RWPE1 (cell line): ENCODE measurements around the gene LBH.

Source experiments
- CTCF ChIA-PET: fragments of 350-600 bp; sonication (Branson Sonifier 250); formaldehyde crosslinking; extraction: SDS; loops from one replicate; lab custom pipeline; 2021; lab: Yijun Ruan, JAX
- POLR2A ChIA-PET: fragments of 400-600 bp; formaldehyde crosslinking; extraction: SDS; loops from one replicate; lab custom pipeline; 2020; ENCODE audit warnings: antibody characterized with exemption; ENCODE audit not compliant: low non-redundant PET; lab: Yijun Ruan, JAX
- DNase-seq: peaks from one replicate; pipeline ENCODE4 v3.0.0; 2012; ENCODE audit warnings: low spot score
- H3K27ac ChIP-seq: fragments of 450-650 bp; 2 replicates; pipeline ENCODE4 v1.5.1; 2017
- TF ChIP-seq, protein P1 (sequence below): fragments of 450-650 bp; conservative IDR thresholded peaks from 2 replicates; pipeline ENCODE4 v1.5.1; 2017; ENCODE audit warnings: low read depth, mild to moderate bottlenecking

The LBH gene

DNA sequence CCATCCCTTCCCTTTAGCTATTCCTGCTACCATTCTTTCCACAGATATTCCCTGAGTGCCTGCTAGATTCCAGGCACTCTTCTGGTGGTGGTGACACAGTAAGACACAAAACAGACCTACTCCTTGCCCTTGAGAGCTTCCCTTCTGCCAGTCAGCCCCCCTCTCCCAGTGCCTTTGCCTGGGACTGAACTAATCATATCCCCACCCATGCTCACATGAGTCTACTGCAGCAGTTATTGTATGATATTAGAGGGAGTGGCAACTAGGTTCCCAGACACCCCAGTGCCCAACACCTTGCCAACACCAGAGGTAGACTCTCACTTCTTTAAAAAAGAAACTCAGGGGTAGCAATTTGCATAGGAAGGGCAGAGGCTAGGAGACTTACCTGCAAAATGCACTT, 7.2 kb upstream of the LBH start:
- H3K27ac ChIP-seq: no peak overlapping the region
- CTCF ChIA-PET: no interaction called here
- POLR2A ChIA-PET: no interaction called here
- DNase-seq: no peak
- TF ChIP-seq, protein P1, sequence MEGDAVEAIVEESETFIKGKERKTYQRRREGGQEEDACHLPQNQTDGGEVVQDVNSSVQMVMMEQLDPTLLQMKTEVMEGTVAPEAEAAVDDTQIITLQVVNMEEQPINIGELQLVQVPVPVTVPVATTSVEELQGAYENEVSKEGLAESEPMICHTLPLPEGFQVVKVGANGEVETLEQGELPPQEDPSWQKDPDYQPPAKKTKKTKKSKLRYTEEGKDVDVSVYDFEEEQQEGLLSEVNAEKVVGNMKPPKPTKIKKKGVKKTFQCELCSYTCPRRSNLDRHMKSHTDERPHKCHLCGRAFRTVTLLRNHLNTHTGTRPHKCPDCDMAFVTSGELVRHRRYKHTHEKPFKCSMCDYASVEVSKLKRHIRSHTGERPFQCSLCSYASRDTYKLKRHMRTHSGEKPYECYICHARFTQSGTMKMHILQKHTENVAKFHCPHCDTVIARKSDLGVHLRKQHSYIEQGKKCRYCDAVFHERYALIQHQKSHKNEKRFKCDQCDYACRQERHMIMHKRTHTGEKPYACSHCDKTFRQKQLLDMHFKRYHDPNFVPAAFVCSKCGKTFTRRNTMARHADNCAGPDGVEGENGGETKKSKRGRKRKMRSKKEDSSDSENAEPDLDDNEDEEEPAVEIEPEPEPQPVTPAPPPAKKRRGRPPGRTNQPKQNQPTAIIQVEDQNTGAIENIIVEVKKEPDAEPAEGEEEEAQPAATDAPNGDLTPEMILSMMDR: no peak

- POLR2A ChIA-PET: no interaction called here
- TF ChIP-seq, protein P1: no peak
- 0 out of 2 replicates have a peak overlapping the region, but pooled peaks have one; percentile 15 for H3K27ac ChIP-seq
- DNase-seq: no peak
- CTCF ChIA-PET: interaction anchor here (0.7 to 1.1 kb wide), 2 partner anchors 229 to 1267 kb away, joined by 3 read pairs; no protein-coding TSS in a partner anchor
Observed at GRCh38 chr2:30225131-30225762, 6.1 kb upstream of the LBH start.

DNA sequence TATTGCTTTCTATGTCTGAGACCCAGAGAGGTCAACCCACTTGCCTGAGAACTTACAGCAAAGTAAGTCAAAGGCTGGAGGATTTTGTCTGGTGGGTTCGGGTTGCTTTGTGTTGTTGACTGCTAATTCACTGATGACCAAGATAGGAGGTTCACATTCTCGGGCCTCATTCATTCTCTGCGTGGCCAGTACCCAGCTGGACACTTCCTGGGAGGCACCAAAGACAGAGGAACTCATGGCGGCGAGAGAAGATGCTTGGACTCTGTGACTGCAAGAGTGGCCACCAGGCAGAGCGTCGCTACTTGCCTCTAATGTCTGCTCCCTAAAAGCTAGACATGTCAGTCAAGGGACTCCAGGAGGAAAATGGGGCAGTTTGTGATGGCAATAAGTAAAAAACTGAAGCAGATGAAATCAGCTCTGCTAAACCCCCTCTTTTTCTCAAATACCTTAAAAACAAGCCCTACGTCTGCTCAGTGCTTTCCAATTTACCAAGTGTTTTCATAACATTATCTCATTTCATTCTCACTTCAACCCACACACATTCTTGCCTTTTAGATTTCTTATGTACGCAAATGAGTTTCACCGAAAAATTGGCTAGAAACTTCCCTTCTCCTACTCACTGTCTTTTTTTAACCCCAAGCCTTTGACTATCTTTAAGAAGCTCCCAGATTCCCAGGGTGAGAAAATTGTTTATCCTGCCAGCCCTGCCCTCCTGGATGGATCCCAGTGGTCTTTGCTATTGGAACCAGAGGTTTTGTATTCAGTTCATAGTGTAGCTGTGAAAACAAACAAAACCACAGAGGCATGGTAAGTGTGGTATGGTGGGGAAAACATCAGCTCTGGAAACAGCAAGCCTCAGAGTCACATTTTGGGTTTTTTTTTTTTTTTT, 4.9 kb upstream of the LBH start:
- CTCF ChIA-PET: interaction anchor here (0.7 to 1.1 kb wide), 2 partner anchors 228 to 1268 kb away, joined by 3 read pairs; no protein-coding TSS in a partner anchor
- TF ChIP-seq, protein P1: no peak
- POLR2A ChIA-PET: no interaction called here
- DNase-seq: no peak
- no peak overlapping the region for H3K27ac ChIP-seq

DNA sequence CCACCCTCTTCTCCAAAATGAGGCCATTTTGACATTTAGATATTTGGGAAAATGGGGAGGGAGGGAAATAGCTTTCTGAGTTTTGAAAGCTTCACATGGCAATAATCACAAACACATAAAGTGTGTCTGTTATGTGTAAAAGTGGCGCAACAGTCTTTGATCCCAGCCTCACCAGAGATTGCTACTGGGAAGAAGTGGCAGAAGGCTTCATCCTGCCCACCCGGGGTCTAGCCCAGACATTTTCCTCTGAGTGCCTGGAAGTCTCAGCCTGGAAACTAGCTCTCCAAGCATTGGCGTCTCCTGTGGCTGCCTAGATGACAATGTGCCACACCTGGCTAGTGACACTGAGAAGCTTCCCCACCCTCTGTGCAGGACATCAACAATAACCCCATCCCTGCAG, 1.7 kb upstream of the LBH start:
- DNase-seq: no peak
- H3K27ac ChIP-seq: no peak overlapping the region
- ChIA-PET POLR2A (interaction anchor here (0.7 kb wide), 1 partner anchor 1494 kb away, joined by 3 read pairs; no protein-coding TSS in a partner anchor), CTCF (interaction anchor here (0.8 kb wide), 1 partner anchor 35 kb away, joined by 8 read pairs; no protein-coding TSS in a partner anchor)
- TF ChIP-seq, protein P1: no peak

DNA sequence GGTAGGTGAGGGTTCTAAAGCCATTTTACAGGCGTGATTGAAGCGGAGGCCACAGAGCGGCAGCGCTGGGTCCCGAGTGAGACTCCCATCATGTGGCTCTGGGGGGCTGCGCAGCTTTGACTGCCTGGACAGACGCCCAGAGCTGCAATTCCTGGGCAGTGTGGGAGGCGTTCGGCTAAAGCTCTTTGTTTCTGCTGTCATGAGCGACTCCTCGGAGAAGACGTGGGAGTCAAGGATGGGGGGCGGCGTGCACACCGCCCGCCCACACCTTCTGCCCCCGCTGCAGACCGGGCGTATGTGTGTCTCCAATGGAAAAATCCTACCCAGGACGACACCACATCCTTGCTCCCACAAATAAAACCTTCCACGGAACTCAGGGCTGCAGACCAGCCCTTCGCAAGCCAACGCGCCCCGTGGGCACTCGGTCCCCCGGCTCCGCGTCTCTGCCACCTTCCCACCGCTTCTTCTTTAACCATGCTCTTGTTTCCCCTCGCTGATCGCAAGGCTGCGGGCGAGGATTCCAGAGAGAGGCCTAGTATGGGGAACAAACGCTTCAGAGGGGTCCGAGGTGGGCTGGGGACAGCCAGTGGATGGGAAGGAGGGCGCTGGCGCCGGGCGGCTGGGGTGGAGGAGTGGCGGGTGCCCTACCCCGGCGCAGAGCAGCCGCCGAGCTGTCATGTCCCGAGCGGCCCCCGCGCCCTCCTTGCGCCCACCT, 680 bp upstream of the LBH start:
- no peak overlapping the region for H3K27ac ChIP-seq
- DNase-seq: no peak
- CTCF ChIA-PET: interaction anchor here (0.6 kb wide), 1 partner anchor 483 kb away, joined by 7 read pairs; no protein-coding TSS in a partner anchor
- TF ChIP-seq, protein P1: no peak
- POLR2A ChIA-PET: no interaction called here
